Stimulated activated naive CD8-positive, alpha-beta T cell treated with anti-CD3 and anti-CD28 coated beads, Interleukin-15, Interleukin-2, amounts not matched to agents 100 U/mL and 50 U/mL, for 24 hours (primary cell): ENCODE data around the gene TMEM175.

ENCODE experiments used
- ATAC-seq: fragments of 150-1000 bp; cut with Tn5 transposase; one replicate; pipeline ENCODE4 v1.10.0; 2021
- DNase-seq: peaks from one replicate; pipeline ENCODE4 v3.0.0; 2021

TMEM175 gene

GRCh38 chr4:1004071-1004418, 71.8 kb downstream of the TMEM175 start:
- DNase-seq = no peak
- ATAC-seq = no peak

- DNase-seq (no peak), ATAC-seq (no peak)
Measured at GRCh38 chr4:1004557-1005485, 72.6 kb downstream of the TMEM175 start.

DNA sequence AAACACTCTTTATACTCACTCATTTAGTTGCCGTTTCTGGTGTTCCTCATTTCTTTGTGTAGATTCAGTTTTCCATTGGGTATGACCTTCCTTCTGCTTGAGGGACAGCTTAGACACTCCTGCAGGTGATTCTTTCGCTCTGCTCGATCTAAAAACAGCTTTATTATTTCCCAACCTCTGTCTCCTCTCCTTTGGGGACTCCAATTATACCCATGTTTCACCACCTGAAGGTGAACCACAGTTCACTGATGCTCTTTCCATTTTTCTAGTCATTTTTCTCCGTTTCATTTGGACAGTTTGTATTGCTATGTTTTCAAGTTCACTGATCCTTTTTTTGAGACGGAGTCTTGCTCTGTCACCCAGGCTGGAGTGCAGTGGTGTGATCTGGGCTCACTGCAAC, 74.6 kb downstream of the TMEM175 start:
- ATAC-seq (no peak), DNase-seq (no peak)
